Effector memory CD8-positive, alpha-beta T cell (primary cell): Measurements from ENCODE around the gene SLC12A2.

Experiments
- ATAC-seq: fragments of 150-1000 bp; cut with Tn5 transposase; replicated peaks from 2 replicates; pipeline ENCODE4 v1.10.0; 2021; ENCODE audit warnings: mild to moderate bottlenecking, moderate library complexity
- DNase-seq, 3 experiments: peaks; one replicate each; pipeline ENCODE4 v3.0.0; 2021
- H3K27ac Mint-ChIP-seq, 2 donors: one replicate each; pipeline ENCODE4 v1.8.0; 2022; ENCODE audit warnings: mild to moderate bottlenecking in 2 of 2, mixed read lengths in 2 of 2, moderate library complexity in 2 of 2
- H3K27me3 Mint-ChIP-seq, 2 donors: one replicate each; pipeline ENCODE4 v1.8.0; 2022; ENCODE audit warnings: mixed read lengths in 2 of 2
- H3K36me3 Mint-ChIP-seq: one replicate; pipeline ENCODE4 v1.8.0; 2022; ENCODE audit warnings: mild to moderate bottlenecking, moderate library complexity, mixed read lengths; ENCODE audit not compliant: insufficient read depth
- H3K4me1 Mint-ChIP-seq, 2 donors: one replicate each; pipeline ENCODE4 v1.8.0; 2022; ENCODE audit warnings: low read depth in 2 of 2, mixed read lengths in 2 of 2
- H3K4me3 Mint-ChIP-seq, 2 donors: one replicate each; pipeline ENCODE4 v1.8.0; 2022; ENCODE audit warnings: mild to moderate bottlenecking in 2 of 2, mixed read lengths in 2 of 2, moderate library complexity in 2 of 2
- H3K9me3 Mint-ChIP-seq, 2 donors: one replicate each; pipeline ENCODE4 v1.8.0; 2022; ENCODE audit warnings: mixed read lengths in 2 of 2

The SLC12A2 gene

GRCh38 chr5:128105203-128105602 lies 21.6 kb downstream of the SLC12A2 start:
- no peaks in the 10 kb centered on the region for H3K27me3 Mint-ChIP-seq
- H3K27ac Mint-ChIP-seq = no peak overlapping the region
- no peak for ATAC-seq
- DNase-seq = no peak
- H3K9me3 Mint-ChIP-seq = no peaks in the 10 kb centered on the region
- peaks cover 1 to 6% of the 10 kb centered on the region in 2 donors for H3K4me1 Mint-ChIP-seq
- H3K4me3 Mint-ChIP-seq = no peak overlapping the region
- H3K36me3 Mint-ChIP-seq = peaks cover 3% of the 10 kb centered on the region

DNA sequence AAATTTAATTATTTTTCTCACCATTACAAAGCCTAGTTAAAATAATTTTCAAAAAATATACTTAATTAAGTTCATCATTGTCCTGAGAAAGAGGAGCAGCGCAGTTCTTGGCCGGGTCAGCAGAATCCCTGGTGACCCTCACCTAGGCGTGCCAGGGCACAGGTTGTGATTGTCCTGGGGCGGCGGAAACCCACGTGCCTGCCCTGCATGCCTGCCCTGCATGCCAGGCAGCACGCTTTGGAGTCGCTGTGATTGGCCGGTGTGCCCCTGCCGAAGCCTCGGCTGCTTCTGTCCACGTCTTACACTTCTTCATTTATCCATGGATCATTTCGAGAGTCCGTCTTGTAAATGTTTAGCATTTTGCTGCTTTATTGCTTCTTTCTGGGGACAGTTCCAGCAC lies 25.6 kb downstream of the SLC12A2 start:
- H3K36me3 Mint-ChIP-seq = peaks cover 19% of the 10 kb centered on the region
- no peaks in the 10 kb centered on the region for H3K27me3 Mint-ChIP-seq
- no peaks in the 10 kb centered on the region for H3K9me3 Mint-ChIP-seq
- peaks cover 1 to 6% of the 10 kb centered on the region in 2 donors for H3K4me1 Mint-ChIP-seq
- H3K4me3 Mint-ChIP-seq = no peak overlapping the region
- DNase-seq (no peak), ATAC-seq (no peak)
- H3K27ac Mint-ChIP-seq = no peak overlapping the region

DNA sequence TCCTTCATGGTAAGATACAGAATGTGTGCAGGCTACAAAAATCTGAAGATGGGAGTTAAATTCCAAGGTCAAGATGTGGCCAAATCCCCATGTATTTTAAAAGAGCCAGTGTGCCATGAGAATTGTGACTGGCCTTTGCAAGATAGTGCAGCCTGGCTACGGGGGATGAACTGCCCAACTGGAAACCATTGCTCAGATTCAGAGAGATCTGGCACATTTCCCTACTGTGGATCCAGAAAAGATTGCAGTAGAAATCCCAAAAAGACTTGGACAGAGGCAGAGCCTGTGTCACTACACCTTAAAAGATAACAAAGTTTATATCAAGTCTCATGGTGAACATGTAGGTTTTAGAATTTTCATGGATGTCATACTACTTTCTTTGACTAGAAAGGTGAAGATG lies 26.2 kb downstream of the SLC12A2 start:
- Mint-ChIP-seq H3K36me3 (peaks cover 23% of the 10 kb centered on the region), H3K4me1 (peaks cover 1 to 6% of the 10 kb centered on the region in 2 donors), H3K27ac (no peak overlapping the region), H3K27me3 (no peaks in the 10 kb centered on the region), H3K9me3 (no peaks in the 10 kb centered on the region), H3K4me3 (no peak overlapping the region)
- DNase-seq = no peak
- ATAC-seq = no peak

DNA sequence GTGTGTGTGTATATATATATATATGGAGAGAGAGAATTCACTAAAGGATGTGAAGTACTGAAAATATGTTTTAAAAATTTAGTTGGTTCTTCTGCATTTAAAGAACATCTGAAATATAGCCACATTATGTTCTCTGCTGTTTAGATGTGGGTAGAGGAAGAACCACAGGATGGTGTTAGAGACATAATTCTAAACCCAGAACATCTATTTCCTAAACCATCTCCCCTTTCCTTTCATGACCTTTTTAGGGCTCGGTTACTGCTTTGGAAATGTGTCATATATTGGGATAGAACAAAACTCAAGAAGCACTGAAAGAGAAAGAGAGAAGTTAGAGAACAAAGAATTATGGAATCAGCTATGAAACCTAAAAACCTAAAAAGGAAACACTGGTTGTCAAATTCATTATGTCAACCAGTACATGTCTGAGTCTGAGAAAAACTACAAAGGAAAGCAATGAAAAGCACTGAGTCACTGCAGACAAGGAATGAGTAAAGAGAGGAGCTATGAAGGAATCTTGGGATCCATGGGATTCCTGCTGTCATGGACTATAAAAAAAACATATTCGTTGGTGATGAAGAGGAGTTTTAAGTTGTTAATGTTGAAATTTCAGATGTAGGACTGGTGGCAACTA lies 28.4 kb downstream of the SLC12A2 start:
- Mint-ChIP-seq H3K9me3 (no peaks in the 10 kb centered on the region), H3K4me3 (no peak overlapping the region), H3K4me1 (no peaks in the 10 kb centered on the region), H3K27me3 (no peaks in the 10 kb centered on the region), H3K27ac (no peak overlapping the region), H3K36me3 (peaks cover 31% of the 10 kb centered on the region)
- ATAC-seq (no peak), DNase-seq (no peak)

- ATAC-seq = no peak
- no peaks in the 10 kb centered on the region for H3K27me3 Mint-ChIP-seq
- no peak for DNase-seq
- H3K4me1 Mint-ChIP-seq = no peaks in the 10 kb centered on the region
- H3K36me3 Mint-ChIP-seq = peaks cover 44% of the 10 kb centered on the region
- no peaks in the 10 kb centered on the region for H3K9me3 Mint-ChIP-seq
- H3K27ac Mint-ChIP-seq = no peak overlapping the region
- no peak overlapping the region for H3K4me3 Mint-ChIP-seq
Measured at GRCh38 chr5:128116445-128116844, 32.9 kb downstream of the SLC12A2 start.

- Mint-ChIP-seq H3K9me3 (no peaks in the 10 kb centered on the region), H3K27me3 (no peaks in the 10 kb centered on the region), H3K4me3 (no peak overlapping the region), H3K27ac (no peak overlapping the region), H3K4me1 (no peaks in the 10 kb centered on the region), H3K36me3 (peaks cover 42% of the 10 kb centered on the region)
- ATAC-seq (no peak), DNase-seq (no peak)
Measured at GRCh38 chr5:128118214-128118613, 34.6 kb downstream of the SLC12A2 start.

- Mint-ChIP-seq H3K27ac (no peak overlapping the region), H3K4me1 (no peaks in the 10 kb centered on the region), H3K36me3 (peaks cover 24% of the 10 kb centered on the region), H3K9me3 (no peaks in the 10 kb centered on the region), H3K27me3 (no peaks in the 10 kb centered on the region), H3K4me3 (no peak overlapping the region)
- no peak for DNase-seq
- ATAC-seq = no peak
Measured at GRCh38 chr5:128121651-128122050, 38.1 kb downstream of the SLC12A2 start.

GRCh38 chr5:128123936-128124335 lies 40.4 kb downstream of the SLC12A2 start:
- Mint-ChIP-seq H3K27me3 (no peaks in the 10 kb centered on the region), H3K4me1 (peaks cover 0 to 2% of the 10 kb centered on the region in 2 donors), H3K27ac (no peak overlapping the region), H3K9me3 (no peaks in the 10 kb centered on the region), H3K36me3 (peaks cover 10% of the 10 kb centered on the region), H3K4me3 (no peak overlapping the region)
- ATAC-seq = no peak
- DNase-seq = no peak

- no peak overlapping the region for H3K27ac Mint-ChIP-seq
- H3K4me3 Mint-ChIP-seq = no peak overlapping the region
- H3K9me3 Mint-ChIP-seq = no peaks in the 10 kb centered on the region
- DNase-seq (no peak), ATAC-seq (no peak)
- no peaks in the 10 kb centered on the region for H3K27me3 Mint-ChIP-seq
- H3K36me3 Mint-ChIP-seq = peaks cover 10% of the 10 kb centered on the region
- H3K4me1 Mint-ChIP-seq = peaks cover 0 to 2% of the 10 kb centered on the region in 2 donors
Measured at GRCh38 chr5:128126241-128126640, 42.7 kb downstream of the SLC12A2 start.

DNA sequence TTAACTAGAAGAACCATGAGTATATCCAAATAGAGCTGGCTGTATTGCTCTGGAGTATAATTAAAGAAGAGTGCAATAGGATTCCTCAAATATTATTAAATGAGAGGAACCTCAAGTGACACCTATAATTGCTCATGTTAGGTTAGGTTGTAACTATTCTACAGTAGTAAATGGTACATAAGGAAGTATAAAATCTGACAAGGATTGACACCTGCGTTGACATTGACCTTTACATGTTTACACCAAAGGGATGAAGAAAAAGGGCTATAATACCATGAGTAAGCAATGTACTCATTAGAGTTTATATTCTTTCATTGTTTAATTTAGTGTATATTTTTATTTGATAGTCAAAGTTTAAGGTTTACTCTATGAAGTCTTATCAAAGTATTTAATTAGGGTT lies 48.9 kb downstream of the SLC12A2 start:
- H3K4me1 Mint-ChIP-seq = no peaks in the 10 kb centered on the region
- H3K36me3 Mint-ChIP-seq = peaks cover 18% of the 10 kb centered on the region
- H3K27ac Mint-ChIP-seq = no peak overlapping the region
- no peak for DNase-seq
- H3K9me3 Mint-ChIP-seq = no peaks in the 10 kb centered on the region
- ATAC-seq = no peak
- H3K4me3 Mint-ChIP-seq = no peak overlapping the region
- no peaks in the 10 kb centered on the region for H3K27me3 Mint-ChIP-seq

DNA sequence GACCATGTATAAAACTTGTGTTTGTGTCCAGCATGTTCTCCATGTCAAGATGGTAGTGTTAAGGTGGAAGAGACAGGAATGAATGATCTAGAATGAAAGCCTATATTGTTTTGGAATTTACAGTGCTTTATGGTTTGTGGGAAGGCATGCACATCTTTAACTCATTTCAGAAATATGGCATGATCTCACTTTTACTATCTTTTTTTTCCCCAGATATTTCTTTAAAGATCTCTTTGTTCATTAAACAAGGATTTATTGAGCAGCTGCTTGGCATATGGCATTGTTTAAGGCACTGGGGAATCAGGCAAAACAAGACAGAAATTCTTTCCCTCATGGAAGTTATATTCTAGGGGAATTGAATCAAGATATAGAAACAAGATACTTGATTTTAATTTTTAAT lies 51.7 kb downstream of the SLC12A2 start:
- no peak overlapping the region for H3K27ac Mint-ChIP-seq
- H3K4me1 Mint-ChIP-seq = no peaks in the 10 kb centered on the region
- H3K27me3 Mint-ChIP-seq = no peaks in the 10 kb centered on the region
- H3K4me3 Mint-ChIP-seq = no peak overlapping the region
- H3K9me3 Mint-ChIP-seq = no peaks in the 10 kb centered on the region
- peaks cover 27% of the 10 kb centered on the region for H3K36me3 Mint-ChIP-seq
- ATAC-seq (no peak), DNase-seq (no peak)

DNA sequence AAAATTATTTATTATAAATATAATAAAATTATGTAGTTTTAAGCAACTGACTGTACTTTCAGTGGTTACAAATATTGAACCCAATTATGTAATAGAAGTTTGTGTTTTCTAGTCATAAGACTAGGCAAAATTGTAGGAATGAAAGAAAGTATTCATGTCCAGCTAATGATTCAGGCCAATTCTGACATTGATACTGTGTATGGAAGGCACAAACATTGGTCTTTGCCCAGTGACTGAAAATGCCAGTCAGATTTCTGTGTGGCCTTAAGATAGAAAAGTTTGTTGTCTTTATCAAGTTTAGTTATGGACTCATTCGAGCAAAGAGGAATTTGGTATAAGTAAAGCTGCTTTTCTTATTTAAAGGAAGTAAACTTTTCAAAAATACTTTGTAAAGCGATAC lies 60.3 kb downstream of the SLC12A2 start:
- no peaks in the 10 kb centered on the region for H3K36me3 Mint-ChIP-seq
- H3K9me3 Mint-ChIP-seq = no peaks in the 10 kb centered on the region
- no peak overlapping the region for H3K4me3 Mint-ChIP-seq
- no peaks in the 10 kb centered on the region for H3K27me3 Mint-ChIP-seq
- DNase-seq = no peak
- H3K4me1 Mint-ChIP-seq = no peaks in the 10 kb centered on the region
- no peak for ATAC-seq
- H3K27ac Mint-ChIP-seq = no peak overlapping the region

DNA sequence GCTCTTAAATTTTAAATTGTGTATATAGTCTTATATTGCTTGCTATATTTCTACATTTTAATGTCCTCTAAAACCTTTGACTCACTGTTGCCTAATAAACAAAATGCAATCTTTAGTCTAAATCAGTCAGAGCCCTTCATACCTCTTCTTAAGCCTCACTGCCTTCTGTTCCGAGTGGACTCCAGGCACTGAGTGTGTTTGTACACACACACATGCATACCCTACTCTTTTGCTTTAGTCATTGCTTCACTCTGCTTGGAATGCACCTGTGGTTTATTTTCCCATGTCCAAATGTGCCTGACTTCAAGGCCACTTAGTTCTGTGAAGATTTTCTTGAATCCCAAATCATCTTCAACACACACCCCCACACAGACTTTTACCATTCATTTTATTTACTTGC lies 60.9 kb downstream of the SLC12A2 start:
- peaks cover 4% of the 10 kb centered on the region for H3K36me3 Mint-ChIP-seq
- no peaks in the 10 kb centered on the region for H3K27me3 Mint-ChIP-seq
- ATAC-seq (no peak), DNase-seq (no peak)
- no peaks in the 10 kb centered on the region for H3K4me1 Mint-ChIP-seq
- peak overlapping the region in 1 of 2 donors; percentile 39 for H3K27ac Mint-ChIP-seq
- no peak overlapping the region for H3K4me3 Mint-ChIP-seq
- H3K9me3 Mint-ChIP-seq = no peaks in the 10 kb centered on the region

DNA sequence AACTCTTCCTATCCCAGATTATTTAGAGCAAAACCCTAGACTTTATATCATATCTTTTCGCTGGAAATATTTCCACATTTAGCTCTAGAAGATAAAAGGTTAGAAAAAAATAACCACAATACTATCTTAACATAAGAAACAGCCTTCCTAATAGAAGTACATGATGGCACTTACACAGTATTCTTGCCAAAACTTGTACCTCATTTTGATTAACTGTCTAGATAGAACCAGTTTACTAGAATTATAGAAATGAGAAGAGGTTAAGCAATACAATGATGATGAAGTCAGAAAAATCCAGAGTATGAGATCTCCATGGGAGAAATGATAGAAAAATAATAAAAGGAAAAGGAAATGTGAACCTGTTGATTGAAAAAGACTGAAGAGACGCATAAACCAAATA lies 63.1 kb downstream of the SLC12A2 start:
- H3K27me3 Mint-ChIP-seq = no peaks in the 10 kb centered on the region
- no peak overlapping the region for H3K4me3 Mint-ChIP-seq

DNA sequence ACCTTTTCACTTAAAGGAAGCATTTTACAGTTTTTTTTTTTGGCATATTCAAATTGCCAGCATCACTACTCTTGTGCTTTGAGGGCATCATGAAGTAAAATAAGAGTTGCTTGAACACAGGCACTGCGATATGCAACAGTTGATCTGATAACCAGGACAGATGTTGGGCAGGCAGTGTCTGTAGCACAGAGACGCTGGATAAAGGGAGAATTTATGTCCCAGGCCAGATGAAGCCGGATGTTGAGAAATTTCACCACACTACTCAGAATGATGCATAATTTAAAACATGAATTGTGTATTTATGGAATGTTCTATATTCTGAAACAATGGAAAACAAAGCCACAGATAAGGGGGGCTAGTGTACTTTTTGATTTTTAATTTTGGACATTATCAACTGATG lies 71.4 kb downstream of the SLC12A2 start:
- H3K9me3 Mint-ChIP-seq = no peaks in the 10 kb centered on the region

More for the DNA sequence above, 63.1 kb downstream of the SLC12A2 start:
- H3K36me3 Mint-ChIP-seq = peaks cover 10% of the 10 kb centered on the region
- ATAC-seq (no peak), DNase-seq (no peak)
- H3K27ac Mint-ChIP-seq = peak overlapping the region in 1 of 2 donors; percentile 10
- H3K4me1 Mint-ChIP-seq = no peaks in the 10 kb centered on the region
- H3K9me3 Mint-ChIP-seq = no peaks in the 10 kb centered on the region

More for the DNA sequence above, 71.4 kb downstream of the SLC12A2 start:
- Mint-ChIP-seq H3K36me3 (peaks cover 28% of the 10 kb centered on the region), H3K4me3 (no peak overlapping the region), H3K27ac (no peak overlapping the region), H3K27me3 (no peaks in the 10 kb centered on the region), H3K4me1 (no peaks in the 10 kb centered on the region)
- no peak for DNase-seq
- no peak for ATAC-seq
